CD4-positive, alpha-beta T cell treated with Interleukin-4 for 4 hours (primary cell): ENCODE measurements around the gene CACNA1B.
"Not testable (repeated sequence)": the region's sequence is repeated elsewhere in the genome, so short reads cannot be mapped to it uniquely, and the experiment has no call there.

Experiments used
- DNase-seq: peaks from one replicate; pipeline ENCODE4 v3.0.0-alpha.2; 2020

Gene CACNA1B

GRCh38 chr9:138078846-138079245 is 201.3 kb downstream of the CACNA1B start:
- DNase-seq = no peak

- DNase-seq = no peak
Observed at GRCh38 chr9:138080979-138081378, 203.4 kb downstream of the CACNA1B start.

GRCh38 chr9:138082918-138083636 is 205.5 kb downstream of the CACNA1B start:
- DNase-seq = no peak

GRCh38 chr9:138083873-138084272 is 206.3 kb downstream of the CACNA1B start:
- DNase-seq = no peak

- no peak for DNase-seq
Observed at GRCh38 chr9:138085568-138085967, 208.0 kb downstream of the CACNA1B start.

- DNase-seq = not testable (repeated sequence)
Observed at GRCh38 chr9:138092057-138092456, 214.5 kb downstream of the CACNA1B start.

- DNase-seq = no peak
Observed at GRCh38 chr9:138094028-138094427, 216.4 kb downstream of the CACNA1B start.

GRCh38 chr9:138095813-138096518 is 218.4 kb downstream of the CACNA1B start:
- no peak for DNase-seq

GRCh38 chr9:138096519-138096845 is 218.9 kb downstream of the CACNA1B start:
- no peak for DNase-seq

- no peak for DNase-seq
Observed at GRCh38 chr9:138097501-138097991, 220.0 kb downstream of the CACNA1B start.

- DNase-seq = no peak
Observed at GRCh38 chr9:138098116-138098907, 220.7 kb downstream of the CACNA1B start.

GRCh38 chr9:138098908-138099791 is 221.6 kb downstream of the CACNA1B start:
- DNase-seq = no peak

GRCh38 chr9:138099803-138100598 is 222.4 kb downstream of the CACNA1B start:
- no peak for DNase-seq

GRCh38 chr9:138100711-138101350 is 223.2 kb downstream of the CACNA1B start:
- DNase-seq = no peak

- no peak for DNase-seq
Observed at GRCh38 chr9:138101444-138102234, 224.1 kb downstream of the CACNA1B start.

- DNase-seq = no peak
Observed at GRCh38 chr9:138102246-138103051, 224.9 kb downstream of the CACNA1B start.

GRCh38 chr9:138103111-138103848 is 225.7 kb downstream of the CACNA1B start:
- no peak for DNase-seq

- no peak for DNase-seq
Observed at GRCh38 chr9:138103849-138104206, 226.2 kb downstream of the CACNA1B start.
